T-helper 22 cell (primary cell): ENCODE results near the gene MICOS13.
"Not testable (repeated sequence)": the region's sequence is repeated elsewhere in the genome, so short reads cannot be mapped to it uniquely, and the experiment has no call there.

Source experiments
- DNase-seq: peaks from one replicate; pipeline ENCODE4 v3.0.0-alpha.2; 2020; ENCODE audit warnings: low read depth

The MICOS13 gene

GRCh38 chr19:5700455-5701092 is 20.3 kb upstream of the MICOS13 start:
- no peak for DNase-seq

GRCh38 chr19:5698635-5699422 is 18.5 kb upstream of the MICOS13 start:
- DNase-seq = no peak

GRCh38 chr19:5697890-5698634 is 17.7 kb upstream of the MICOS13 start:
- DNase-seq = no peak

GRCh38 chr19:5697022-5697889 is 16.9 kb upstream of the MICOS13 start:
- DNase-seq = no peak

GRCh38 chr19:5696196-5697021 is 16.1 kb upstream of the MICOS13 start:
- no peak for DNase-seq

GRCh38 chr19:5695649-5696195 is 15.4 kb upstream of the MICOS13 start:
- DNase-seq = no peak

GRCh38 chr19:5694956-5695648 is 14.8 kb upstream of the MICOS13 start:
- DNase-seq = no peak

- DNase-seq = no peak
These were observed 14.0 kb upstream of the MICOS13 start for GRCh38 chr19:5694167-5694955.

GRCh38 chr19:5693195-5694166 is 13.2 kb upstream of the MICOS13 start:
- no peak for DNase-seq

- DNase-seq = no peak
These were observed 12.4 kb upstream of the MICOS13 start for GRCh38 chr19:5692723-5693194.

GRCh38 chr19:5691822-5692722 is 11.8 kb upstream of the MICOS13 start:
- no peak for DNase-seq

GRCh38 chr19:5690955-5691821 is 10.9 kb upstream of the MICOS13 start:
- no peak for DNase-seq

GRCh38 chr19:5690125-5690954 is 10.0 kb upstream of the MICOS13 start, which contains the start of gene RPL36:
TSS of gene RPL36 (plus strand) at chr19:5690295. CDS start at chr19:5690508, 213 bp downstream.
- peak; percentile 92 for DNase-seq

- not testable (repeated sequence) for DNase-seq
These were observed 8.1 kb upstream of the MICOS13 start for GRCh38 chr19:5688262-5688881.
